ENCODE measurements around the gene PSMG1.
A peak's percentile ranks its signal among the peaks of the same experiment; 100 is the strongest.
"Not testable (repeated sequence)": the region's sequence is repeated elsewhere in the genome, so short reads cannot be mapped to it uniquely, and the experiment has no call there.

The PSMG1 gene

GRCh38 chr21:39187141-39187540, 3.9 kb upstream of the PSMG1 start:
- DNase-seq: no peak

GRCh38 chr21:39186676-39187075, 3.4 kb upstream of the PSMG1 start:
- no peak for DNase-seq

GRCh38 chr21:39185157-39185556, 1.9 kb upstream of the PSMG1 start:
- DNase-seq: no peak

GRCh38 chr21:39184050-39184980, 1.1 kb upstream of the PSMG1 start:
- DNase-seq: no peak

- peak; percentile 18 for DNase-seq
Observed at GRCh38 chr21:39182484-39183271, 573 bp downstream of the PSMG1 start.

- DNase-seq: no peak
Observed at GRCh38 chr21:39182016-39182415, 1.2 kb downstream of the PSMG1 start.

- DNase-seq: no peak
Observed at GRCh38 chr21:39181205-39181818, 1.9 kb downstream of the PSMG1 start.

- DNase-seq: no peak
Observed at GRCh38 chr21:39180429-39181019, 2.7 kb downstream of the PSMG1 start.

- DNase-seq: no peak
Observed at GRCh38 chr21:39178421-39178820, 4.8 kb downstream of the PSMG1 start.

GRCh38 chr21:39176271-39176709, 7.0 kb downstream of the PSMG1 start:
- no peak for DNase-seq

- DNase-seq: no peak
Observed at GRCh38 chr21:39175665-39176064, 7.6 kb downstream of the PSMG1 start.

GRCh38 chr21:39175154-39175553, 8.1 kb downstream of the PSMG1 start:
- peak; percentile 32 for DNase-seq

- DNase-seq: no peak
Observed at GRCh38 chr21:39173716-39174680, 9.3 kb downstream of the PSMG1 start.

GRCh38 chr21:39169906-39170305, 13.3 kb downstream of the PSMG1 start:
- no peak for DNase-seq

GRCh38 chr21:39168800-39169199, 14.5 kb downstream of the PSMG1 start:
- DNase-seq: no peak

- DNase-seq: no peak
Observed at GRCh38 chr21:39164523-39164922, 18.7 kb downstream of the PSMG1 start.

- DNase-seq: no peak
Observed at GRCh38 chr21:39161064-39161463, 22.2 kb downstream of the PSMG1 start.

- DNase-seq: peak; percentile 73
Observed at GRCh38 chr21:39159342-39160063, 23.7 kb downstream of the PSMG1 start.

GRCh38 chr21:39157241-39157640, 26.0 kb downstream of the PSMG1 start:
- DNase-seq: not testable (repeated sequence)

- peak; percentile 64 for DNase-seq
Observed at GRCh38 chr21:39156024-39156423, 27.2 kb downstream of the PSMG1 start.

- no peak for DNase-seq
Observed at GRCh38 chr21:39155578-39155977, 27.7 kb downstream of the PSMG1 start.
